ENCODE measurements around the gene ANO2.

The ANO2 gene

GRCh38 chr12:5521456-5522325, 423.4 kb downstream of the ANO2 start:
- no peak for DNase-seq

GRCh38 chr12:5520831-5521230, 424.2 kb downstream of the ANO2 start:
- DNase-seq, result no peak

DNA sequence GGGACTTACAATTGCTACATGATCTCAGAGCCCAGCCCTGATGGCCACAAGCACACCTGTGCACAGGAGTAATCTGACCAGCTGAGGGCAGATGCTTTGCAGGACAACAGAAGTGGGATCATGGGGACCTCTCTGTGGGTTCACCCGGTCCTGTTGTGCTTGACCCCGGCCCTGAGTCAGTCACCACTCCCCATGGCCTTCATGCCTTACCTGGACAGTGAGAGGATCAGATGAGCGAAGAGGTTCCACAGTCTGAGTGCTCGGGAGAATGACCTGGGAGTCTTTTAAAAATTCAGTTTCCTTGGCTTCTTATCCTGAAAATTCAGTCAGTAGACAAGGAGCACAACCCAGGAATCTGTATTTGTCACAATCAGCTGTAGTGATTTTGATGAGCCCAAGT, 425.0 kb downstream of the ANO2 start:
- DNase-seq, result no peak

DNA sequence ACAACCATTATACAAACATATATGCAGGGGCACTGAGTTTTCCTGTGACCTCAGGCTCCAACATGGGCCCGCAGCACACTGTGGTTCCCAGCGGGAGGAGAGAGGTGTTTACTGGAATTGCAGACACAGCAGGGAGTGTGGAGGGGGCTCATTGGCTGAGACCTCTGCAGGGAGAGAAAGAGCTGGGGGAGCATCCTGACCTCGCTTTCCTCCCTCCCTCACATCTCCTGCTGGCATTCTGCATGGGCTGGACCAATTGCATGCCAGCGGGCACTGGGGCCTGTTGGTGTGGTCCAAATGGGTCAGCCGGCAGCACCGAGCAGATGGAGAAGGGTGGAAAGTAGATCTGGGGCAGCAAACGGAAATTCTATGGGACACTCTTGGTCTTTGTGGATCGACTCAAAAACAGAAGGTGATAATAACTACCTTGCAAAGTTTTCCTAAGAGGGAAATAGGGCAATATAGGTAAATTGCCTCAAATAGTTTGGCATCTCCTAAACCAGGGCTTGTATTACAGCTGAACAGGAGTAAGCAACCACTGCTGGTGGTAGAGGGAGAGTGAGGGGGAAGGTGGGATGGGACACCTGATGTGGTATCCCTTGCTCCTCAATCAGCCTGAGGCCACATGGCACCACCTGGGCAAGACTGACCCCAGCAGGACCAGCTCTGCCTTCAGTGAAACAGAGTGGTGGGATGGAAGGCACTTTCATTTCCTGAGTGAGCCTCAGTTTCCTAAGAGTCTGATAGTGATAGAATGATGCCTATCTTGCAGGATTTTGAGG, 426.3 kb downstream of the ANO2 start:
- no peak for DNase-seq

DNA sequence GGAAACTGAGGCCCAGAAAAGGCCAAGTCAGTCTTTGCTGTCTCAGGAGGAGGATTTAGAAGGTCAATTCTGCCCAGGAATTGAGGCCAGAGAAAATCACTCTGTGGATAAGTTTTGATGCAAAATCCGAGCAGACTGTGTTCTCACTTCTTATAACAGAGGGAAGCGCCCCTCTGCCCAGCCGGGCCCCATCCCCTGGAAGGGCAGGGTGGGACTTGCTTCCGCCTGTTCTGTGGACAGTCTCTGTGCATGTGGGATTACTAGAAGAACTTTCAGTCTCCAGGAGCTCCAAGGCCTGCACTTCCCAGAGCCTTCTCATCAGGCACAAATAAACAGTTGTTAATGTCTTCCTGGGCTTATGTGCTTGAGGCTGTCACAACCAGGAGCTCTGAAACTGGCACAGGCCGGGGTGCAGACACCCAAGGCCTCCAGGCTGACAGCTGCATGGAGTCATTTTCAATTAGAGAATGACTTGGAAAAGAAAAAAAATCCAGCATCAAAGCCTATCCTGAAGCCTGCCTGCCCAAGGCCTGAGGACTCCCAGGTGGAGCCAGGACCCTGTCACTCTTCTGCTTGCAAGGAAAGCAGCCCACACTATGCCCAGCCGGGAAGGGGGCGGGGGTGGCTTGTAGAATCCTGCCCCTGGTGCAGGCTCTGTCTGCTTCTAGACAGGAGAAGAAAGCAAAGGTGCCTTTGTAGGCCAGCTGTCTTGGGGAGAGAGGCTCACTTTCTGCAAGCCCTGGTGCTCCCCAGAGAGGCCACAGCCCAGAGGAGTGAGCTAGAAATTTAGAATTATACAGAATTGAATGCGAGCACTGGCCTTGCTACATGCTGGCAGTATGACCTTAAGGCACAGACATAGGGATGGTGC, 428.5 kb downstream of the ANO2 start:
- DNase-seq, result no peak

DNA sequence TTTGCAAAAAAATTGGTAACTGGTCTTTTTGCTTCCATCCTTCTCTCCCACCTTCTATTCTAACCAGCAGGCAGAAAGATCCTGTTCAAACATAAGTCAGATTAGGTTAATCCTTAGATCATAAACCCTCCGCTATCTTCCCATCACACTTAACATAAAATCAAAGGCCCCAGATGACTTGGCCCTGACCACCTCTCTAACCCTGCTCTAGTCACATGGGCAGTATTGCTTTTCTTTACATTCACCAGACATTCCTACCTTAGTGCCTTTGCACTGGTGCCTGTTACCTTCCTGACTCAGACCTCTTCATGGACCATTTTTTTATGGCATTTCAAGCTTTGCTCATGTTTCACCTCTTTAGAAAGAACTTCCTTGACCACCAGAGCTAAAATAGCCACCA, 429.6 kb downstream of the ANO2 start:
- no peak for DNase-seq

DNA sequence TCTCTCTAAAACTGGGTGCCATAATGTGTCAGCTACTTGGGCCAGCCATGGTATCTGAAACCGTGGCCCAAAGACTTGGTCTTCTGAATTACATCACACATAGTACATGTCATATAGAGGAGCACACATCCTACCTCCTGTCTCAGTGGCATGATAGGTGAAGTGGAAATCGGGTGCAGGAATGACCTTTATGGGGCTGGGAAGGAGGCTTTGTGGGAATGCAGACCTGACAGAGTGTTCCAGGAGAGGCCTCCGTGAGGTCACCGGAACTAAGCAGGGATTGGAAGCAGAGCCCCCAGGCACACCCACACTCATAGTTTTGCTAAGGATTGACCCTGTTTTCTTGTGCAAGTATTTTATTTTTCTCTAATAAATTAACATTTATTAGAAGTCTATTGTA, 430.5 kb downstream of the ANO2 start:
- no peak for DNase-seq

- no peak for DNase-seq
Observed at GRCh38 chr12:5514016-5514415, 431.0 kb downstream of the ANO2 start.

- DNase-seq, result no peak
Observed at GRCh38 chr12:5513406-5513805, 431.7 kb downstream of the ANO2 start.
